HS-5 (cell line): Measurements from ENCODE around the gene SPACA6.

Source experiments
- DNase-seq: peaks from one replicate; pipeline ENCODE4 v3.0.0-alpha.2; 2012; ENCODE audit warnings: low read depth

SPACA6 gene

DNA sequence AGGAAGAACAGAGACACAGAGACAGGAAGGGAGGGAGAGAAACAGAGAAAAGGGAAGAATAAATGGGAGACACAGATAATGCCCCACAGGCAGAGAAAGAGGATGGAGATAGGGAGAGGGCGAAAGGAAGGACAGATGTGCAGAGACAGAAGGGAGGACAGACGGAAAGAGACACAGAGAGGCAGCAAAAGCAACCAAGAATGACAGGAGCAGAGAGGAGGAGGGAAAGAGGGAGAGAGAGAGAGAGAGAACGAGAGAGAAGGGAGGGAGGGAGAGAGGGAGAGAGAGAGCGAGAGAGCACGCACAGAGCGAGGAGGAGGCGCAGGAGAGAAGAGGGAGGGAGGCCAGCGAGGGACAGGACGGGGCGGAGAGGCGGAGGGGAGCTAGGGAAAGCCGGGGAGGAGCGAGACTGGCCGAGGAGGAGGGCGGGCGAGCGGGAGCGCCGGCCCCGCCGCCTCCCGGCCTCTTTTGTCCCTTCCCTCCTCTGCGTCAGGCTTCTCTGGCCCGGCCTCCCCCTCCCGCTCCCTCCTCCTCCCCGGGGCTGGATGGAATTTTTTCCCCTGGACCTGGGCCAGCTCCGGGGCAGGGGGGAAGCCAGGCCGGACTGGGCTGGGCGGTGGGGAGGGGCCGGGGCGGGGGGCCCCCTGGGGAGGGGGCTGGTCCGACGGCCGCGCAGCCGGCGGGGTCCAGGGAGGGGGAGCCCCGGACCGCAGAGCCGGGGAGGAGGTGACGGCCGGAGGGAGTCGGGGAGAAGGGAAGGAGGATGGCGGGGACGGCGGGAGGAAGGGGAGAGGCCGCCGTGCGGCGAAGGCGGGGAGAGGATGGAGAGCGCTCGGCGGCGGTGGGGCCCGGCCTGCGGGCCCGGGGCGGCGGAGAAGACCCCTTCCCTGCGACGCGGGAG is 4.2 kb upstream of the SPACA6 start:
- DNase-seq: peak; percentile 76

DNA sequence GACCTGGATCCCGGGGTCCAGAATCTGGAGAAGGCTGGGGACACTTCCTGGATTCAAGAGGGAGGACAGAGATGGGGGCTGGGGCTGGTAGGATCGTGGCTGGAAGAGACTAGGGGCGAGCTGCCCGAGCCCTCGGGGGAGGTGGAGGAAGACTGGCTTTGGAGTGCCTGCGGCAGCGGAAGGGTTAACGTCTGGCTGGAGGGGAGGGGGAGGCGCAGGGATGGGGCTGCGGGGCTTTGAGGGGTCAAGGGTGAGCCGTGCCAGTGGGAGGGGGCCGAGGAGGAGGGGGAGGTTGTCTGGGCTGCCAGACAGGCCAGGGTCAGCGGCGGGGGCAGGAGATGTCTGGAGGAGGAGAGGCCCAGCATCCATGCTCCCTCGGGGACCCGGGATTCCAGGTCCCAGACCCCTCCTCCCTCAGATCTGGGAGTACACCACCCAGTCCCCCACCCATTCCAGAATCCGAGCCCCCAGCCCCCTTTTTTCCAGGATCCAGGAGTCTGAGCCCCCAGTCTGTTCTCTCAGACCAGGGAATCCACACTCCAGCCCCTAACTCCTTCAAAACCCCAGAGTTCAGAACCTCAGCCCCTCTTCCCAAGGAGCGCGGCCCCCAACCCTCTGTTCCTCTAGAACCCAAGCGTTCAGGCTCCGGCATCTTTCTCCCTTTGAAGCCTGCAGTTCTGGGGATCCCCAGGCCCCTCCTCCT is 3.2 kb upstream of the SPACA6 start:
- no peak for DNase-seq

DNA sequence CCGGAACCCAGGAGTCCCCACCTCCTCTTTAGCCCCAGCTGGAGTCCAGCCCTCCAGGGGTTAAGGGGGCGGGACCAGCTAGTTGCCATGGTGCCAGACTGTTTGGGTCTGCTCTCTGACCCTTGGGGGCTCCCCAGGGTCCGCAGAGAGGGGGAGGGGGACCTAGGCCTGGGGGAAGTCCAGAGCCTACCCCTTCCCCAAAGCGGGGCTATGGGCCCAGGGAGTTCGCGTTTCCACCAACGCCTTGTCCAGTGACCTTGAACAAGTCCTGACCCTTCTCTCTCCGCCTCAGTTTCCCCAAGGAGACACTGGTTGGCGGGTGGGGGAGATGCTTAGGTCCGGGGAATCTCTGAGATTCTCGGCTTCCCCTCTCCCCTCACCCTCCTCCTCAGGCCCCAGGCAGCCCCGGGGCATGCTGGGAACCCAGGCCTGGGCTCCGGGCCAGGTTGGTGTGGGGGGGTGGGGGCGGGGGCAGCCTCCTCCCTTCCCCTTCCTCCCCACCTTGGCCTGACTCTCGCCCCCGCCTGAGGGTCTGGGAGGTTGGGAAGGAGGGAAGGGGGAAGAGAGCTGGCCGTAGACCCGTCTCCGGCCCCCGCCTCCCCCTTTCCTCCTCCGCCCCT is 2.6 kb upstream of the SPACA6 start:
- no peak for DNase-seq

DNA sequence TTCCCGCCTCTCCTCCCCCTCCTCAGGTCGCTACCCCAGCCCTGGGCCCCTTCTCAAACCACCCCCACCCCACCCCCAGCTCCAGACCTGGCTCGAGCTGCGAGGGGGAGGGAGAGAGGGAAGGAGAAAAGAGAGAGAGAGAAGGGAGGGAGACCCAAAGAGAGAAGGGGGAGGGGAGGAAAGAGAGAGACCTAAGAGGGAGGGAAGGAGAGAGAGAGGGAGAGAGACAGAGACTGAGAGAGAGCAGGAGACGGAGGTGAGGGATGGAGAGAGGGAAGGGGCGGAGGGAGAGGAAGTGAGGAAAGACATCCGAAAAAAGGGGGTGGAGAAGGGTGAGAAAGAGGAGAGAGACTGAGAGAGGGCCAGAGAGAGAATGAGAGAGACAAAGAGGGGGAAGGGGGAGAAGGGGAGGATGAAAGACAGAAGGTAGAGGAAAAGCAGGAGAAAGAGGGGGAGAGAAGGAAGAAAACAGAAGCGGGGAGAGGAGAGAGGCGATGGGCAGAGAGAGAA is 2.0 kb upstream of the SPACA6 start:
- no peak for DNase-seq

DNA sequence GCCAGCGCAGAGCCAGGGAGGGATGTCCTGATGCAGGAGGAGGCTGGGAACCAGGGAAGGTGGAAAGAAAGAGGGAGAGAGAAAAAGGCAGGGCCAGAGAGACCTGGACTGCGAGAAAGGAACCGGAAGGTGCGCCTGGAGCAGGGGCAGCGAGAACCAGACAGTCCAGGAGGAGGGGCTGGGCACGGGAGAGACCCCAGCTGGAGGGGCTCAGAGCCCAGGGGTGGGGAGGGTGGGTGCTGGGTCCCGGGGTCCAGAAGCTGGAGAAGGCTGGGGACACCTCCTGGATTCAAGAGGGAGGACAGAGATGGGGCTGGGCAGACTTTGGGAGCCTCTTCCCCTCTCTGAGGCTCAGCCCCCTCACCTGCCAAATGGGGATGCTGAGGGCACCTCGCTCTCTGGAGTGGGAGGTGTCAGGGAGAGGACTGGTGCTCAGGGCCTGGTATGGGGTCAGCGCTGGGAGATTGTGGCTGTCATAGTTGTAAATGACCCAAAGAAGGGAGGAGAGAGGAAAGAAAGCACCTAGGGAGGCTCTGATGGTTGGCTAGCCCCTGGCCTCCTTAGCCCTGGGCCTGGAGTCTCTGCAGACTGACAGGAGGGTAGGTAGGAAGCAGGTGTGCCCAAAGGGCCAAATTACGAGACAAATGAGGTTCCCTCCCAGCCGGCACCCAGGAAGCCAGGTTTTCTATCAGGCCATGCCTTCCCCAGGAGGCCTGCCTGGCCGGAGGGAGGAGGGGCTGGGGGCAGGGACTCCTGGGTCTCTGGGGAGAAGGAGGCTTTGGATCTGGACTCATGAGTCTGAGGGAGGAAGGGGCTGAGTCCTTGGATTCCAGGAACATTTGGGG is 1.3 kb upstream of the SPACA6 start:
- no peak for DNase-seq

DNA sequence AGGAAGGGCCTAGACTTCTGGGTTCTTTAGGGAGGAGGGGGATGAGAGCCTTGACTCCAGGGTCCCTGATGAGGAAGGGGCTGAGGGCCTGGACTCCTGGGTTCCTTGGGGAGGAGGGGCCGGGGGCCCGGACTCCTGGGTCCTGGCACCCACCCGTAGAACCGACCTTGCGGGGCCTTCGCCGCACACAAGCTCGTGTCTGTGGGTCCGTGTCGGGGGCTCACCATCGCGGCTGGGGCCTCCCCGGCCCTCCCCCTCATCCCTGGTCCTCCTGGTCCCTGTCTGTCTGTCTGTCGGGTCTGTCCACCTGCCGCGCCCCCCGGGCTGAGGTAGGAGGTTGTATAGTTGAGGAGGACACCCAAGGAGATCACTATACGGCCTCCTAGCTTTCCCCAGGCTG is 662 bp upstream of the SPACA6 start:
- no peak for DNase-seq

DNA sequence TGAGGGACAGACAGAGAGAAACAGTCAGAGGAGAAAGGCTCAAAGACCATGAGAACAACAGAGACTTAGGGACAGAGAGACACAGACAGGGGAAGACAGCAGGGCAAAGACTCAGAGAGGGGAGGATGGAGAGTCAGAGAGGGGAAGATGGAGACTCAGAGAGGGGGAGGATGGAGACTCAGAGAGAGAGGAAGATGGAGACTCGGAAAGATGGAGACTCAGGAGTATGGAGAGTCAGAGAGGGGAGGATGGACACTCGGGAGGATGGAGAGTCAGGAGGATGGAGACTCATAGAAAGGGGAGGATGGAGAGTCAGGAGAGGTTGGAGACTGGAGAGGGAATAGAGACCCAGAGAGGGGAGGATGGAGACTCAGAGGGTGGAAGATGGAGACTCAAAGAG is 689 bp downstream of the SPACA6 start:
- no peak for DNase-seq

DNA sequence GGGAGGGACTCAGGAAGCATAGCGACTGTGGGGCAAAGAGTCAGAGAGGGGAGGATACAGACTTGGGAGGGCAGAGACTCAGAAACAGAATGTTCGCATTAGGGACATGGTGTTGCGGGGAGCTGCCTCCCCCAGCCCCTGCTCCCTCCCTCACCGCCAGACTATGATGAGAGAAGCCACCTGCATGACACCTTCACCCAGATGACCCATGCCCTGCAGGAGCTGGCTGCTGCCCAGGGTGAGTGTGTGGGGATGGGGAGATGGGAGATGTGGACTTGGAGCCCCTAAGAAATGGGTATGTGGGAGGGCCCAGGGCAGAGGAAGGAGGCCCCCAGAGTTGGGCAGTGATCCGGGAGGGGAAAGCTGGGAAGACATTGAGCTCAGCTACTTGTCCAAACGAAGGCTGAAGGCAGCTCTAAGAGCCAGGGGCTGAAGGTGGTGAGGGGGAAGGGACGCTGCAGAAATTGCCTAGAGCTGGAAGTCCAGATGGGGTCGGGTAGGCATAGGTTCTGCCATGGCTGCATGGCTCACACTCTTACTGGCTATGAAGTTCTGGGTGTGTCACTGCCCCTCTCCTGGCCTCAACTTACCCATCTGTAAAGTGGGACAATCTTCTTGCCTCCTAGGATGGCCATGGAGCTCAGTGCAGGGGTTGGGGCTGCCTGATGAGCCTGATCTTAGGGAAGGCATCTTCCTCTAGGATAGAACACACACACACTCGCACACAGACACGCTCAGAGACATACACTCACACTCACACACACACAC is 1.4 kb downstream of the SPACA6 start:
- no peak for DNase-seq

DNA sequence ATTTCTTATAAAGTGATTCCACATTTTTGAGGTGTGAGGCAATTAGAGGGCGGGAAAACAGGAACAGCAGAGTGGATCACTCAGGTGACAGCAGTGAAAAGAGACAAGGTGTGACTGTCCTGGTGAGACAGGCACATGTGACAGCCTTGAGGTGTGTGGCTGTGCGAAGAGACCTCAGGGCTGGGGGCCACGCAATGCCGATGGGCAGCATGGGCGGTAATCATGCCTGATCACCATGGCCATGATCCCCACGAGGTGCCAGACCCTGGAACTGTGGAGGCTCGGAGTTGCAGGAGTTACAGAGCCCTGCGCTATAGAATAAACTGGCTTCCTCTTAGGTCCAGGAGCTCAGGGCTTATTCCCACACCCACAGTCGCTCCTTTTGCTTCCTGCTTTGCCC is 2.0 kb downstream of the SPACA6 start:
- no peak for DNase-seq

DNA sequence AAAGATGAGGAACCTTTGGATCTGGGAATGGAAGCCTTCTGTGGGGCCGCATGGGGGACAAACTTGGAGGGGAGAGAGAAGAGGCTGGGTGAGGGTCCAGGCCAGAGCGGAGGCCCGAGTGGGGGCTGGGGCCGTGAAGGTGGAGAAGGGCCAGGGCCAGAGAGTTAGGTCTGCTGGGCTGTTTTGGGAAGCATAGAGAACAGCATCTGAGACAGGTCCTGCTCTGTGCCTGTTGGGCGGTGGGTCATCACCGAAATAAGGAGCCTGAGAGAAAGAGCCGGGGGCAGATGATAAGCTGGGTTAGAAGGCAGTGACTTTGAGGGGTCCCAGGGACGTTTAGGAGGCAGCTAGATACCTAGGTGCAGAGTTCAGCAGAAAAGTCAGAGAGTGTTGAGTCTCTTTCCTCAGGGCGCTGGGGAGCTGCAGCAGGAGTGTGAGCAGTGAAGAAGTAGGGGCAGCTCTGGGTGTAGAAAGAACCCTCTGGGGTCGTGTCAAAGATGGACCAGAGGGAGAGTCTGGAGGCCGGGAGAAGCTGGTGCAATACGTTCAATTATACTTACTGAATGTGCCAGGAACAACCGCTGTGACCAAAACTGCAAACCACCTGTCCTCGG is 2.7 kb downstream of the SPACA6 start:
- DNase-seq: no peak

DNA sequence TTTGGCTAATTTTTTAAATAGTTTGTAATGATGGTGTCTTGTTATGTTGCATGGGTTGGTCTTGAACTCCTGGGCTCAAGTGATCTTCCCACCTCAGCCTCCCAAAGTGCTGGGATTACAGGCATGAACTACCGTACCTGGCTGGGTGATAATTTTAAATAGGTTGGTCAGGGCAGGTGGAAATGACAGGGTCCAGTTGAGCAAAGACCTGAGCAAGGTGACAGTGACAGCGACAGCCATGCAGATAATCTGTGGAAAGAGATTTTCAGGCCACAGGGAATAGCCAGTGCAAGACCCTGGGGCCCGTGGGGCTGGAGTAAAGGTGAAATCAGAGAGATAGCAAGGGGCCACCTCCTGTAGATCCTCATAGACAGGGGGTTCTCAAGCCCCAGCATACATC is 3.5 kb downstream of the SPACA6 start:
- no peak for DNase-seq

DNA sequence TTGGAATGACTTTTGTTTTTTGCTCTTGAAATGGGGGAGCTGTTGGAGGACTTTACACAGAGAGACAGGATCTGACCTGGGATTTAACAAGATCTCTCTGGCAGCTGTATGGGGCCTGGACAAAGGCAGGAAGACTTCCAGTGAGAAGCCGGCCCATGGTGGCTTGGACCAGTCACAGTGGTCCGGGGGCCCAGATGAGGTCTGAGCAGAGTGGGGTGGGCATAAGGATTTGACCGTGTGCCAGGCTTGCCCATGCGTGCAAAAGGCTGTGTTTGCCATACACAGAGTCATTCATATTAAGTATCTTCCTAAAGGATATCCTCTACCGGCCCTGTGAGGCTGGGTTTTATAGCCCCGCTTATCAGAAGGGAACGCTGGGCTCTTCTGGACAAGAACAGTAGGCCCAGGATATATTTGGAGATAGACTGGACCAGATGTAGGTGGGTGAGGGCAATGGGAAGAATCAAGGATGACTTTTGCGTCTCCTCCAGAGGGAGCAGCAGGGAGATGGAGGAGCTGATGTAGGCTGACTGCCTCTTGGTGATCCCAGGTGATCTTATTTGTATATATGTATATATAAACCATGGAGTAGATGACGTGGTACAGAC is 4.1 kb downstream of the SPACA6 start:
- no peak for DNase-seq

DNA sequence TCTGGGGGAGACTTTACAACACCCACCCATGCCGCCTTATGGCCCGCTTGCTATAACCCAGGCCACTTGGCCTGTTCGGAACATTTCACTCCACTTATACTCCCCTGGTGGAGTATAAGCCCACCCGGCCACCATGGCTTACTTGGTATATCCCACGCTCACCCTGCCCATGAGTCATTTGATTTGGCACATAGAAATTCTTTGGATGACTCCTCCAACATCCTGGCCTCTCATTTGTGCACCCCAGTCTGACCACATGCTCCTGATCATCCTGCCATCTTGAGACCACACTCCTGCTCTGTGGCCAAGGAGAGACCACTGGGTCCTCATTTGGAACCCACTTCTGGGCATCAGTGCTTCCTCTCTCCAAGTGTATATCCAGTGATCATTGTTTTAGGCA is 5.2 kb downstream of the SPACA6 start:
- DNase-seq: no peak

DNA sequence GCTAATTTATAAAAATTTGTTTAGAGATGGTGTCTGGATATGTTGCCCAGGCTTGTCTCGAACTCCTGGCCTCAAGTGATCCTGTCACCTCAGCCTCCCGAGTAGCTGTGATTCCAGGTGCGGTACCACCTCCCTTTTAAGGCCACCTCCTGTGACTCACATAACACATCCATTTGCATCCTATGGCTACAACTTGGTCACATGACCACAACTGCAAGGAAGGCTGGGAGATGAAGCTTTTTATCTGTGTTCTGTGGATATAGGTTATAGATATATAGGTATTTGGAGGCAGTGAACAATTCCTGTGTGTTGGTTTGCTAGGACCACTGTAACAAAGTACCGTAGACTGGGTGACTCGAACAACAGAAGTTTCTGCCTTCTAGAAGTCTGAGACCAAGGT is 6.0 kb downstream of the SPACA6 start:
- DNase-seq: no peak

DNA sequence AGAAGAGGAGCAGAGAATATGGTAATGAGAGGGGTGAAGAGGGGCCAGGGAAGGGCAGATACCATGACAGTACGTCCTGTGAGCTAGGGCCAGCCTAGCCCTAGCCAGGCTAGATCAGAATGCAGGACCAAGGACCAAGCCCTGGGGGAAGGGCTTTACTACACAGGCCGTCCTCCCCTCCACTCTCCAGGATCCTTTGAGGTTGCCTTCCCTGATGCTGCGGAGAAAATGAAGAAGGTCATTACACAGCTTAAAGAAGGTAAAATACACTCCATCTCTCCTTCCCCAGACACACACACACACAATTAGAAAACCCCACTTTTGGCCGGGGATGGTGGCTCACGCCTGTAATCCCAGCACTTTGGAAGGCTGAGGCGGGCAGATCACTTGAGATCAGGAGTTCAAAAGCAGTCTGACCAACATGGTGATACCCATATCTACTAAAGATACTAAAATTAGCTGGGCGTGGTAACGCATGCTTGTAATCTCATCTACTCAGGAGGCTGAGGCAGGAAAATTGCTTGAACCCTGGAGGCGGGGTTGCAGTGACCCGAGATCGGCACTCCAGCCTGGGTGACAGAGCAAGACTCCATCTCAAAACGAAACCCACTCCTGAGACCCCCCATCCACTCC is 8.5 kb downstream of the SPACA6 start:
- DNase-seq: no peak

DNA sequence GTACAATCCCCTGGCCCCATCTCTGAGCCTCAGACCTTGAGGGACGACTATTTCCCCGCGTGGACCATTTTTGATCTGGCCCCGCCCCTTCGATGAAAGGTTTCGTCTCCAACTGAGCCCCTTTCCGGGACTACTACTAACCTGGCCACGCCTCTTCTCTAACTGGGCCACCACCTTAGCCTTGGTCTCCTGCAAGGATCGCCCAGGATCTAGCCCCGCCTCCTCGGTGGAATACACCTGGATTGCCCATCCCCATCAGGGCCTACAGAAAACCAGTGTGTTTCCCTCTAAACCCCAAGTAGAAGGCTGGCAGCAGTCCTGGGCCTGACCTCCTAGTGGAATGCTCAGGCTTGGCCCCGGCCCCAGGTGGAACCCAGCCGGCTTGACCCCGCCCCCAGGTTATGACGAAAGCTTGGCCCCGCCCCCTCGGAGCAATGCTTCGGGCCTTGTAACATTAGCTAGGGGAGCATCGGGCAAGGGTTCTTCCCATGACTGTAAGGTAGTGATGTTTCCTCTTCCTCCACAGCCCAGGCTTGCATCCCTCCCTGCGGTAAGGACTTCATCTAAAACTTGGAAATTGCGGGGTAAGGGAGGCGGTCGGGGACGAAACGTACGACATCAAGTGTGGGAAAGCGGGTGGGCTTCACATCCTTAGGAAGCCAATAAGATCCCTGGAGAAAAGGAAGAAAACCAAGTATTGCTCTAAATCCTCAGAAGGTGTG is 9.1 kb downstream of the SPACA6 start:
- DNase-seq: no peak

DNA sequence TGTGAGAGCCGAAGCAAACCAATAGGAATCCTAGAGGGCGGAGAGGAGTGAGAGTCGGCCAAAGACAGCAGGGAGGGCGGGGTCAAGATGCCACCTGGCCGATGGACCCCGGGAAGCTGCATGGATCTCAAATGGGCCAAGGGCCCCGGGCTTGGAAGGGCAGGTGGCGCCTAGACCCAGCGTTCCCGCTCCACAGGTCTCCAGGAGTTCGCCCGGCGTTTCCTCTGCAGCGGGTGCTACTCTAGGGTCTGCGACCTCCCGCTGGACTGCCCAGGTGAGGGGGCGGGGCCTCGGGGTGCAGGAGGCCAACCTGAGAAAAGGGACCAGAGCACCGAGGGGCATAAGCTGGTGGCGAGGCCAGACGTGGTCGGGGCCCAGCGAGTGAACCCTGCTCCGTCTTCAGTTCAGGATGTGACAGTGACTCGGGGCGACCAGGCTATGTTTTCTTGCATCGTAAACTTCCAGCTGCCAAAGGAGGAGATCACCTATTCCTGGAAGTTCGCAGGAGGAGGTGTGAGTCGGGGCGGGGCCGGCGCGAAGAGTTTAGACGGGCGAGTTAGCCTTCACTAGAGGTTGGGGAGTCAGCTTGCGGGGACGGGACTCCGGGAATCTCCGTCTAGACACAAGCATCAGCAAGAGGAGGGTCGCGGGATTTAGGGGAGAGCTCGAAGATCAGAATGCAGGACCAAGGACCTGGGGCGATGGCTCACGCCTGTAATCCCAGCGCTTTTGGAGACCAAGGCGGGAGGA is 9.9 kb downstream of the SPACA6 start:
- no peak for DNase-seq
